IMR-90 (cell line): Measurements from ENCODE around the gene TENM3. TPM values are rescaled to one million over a fixed set of nuclear protein-coding genes. Genes with fewer than 3 reads are reported as not detected.

Experiments
- ATAC-seq: fragments of 200-7000 bp; cut with Tn5 transposase; 2 replicates; pipeline ENCODE4 v1.9.1; 2020; ENCODE audit warnings: low read depth, mild to moderate bottlenecking, moderate library complexity
- BruUV-seq: library from RNA; stranded (reverse); fragments of 400-500 nt; replicated peaks from 2 replicates; lab custom pipeline; 2021; lab: Mats Ljungman, UMichigan
- CTCF ChIA-PET: fragments of 300-600 bp; formaldehyde crosslinking; extraction: SDS; loops from one replicate; lab custom pipeline; 2021; ENCODE audit warnings: antibody characterized with exemption; lab: Yijun Ruan, JAX
- POLR2A ChIA-PET: fragments of 300-600 bp; sonication (Branson Sonifier 250); formaldehyde crosslinking; loops from one replicate; lab custom pipeline; 2022; ENCODE audit warnings: antibody characterized with exemption; ENCODE audit not compliant: unreplicated experiment; lab: Charles Lee
- DNase-seq: peaks from one replicate; pipeline ENCODE4 v3.0.0; 2013
- H2AFZ ChIP-seq: replicated peaks from 2 replicates; pipeline ENCODE3; 2013; ENCODE audit warnings: low read length, mild to moderate bottlenecking; ENCODE audit not compliant: poor library complexity
- H2AK5ac ChIP-seq: 2 replicates; pipeline ENCODE4 v1.6.1; 2013; ENCODE audit warnings: low read depth, low read length, inconsistent platforms
- H2AK9ac ChIP-seq: replicated peaks from 2 replicates; pipeline ENCODE3; 2013; ENCODE audit warnings: mild to moderate bottlenecking, low read depth, low read length, moderate library complexity; ENCODE audit not compliant: poor library complexity
- H2BK120ac ChIP-seq: 2 replicates; pipeline ENCODE4 v1.6.1; 2013; ENCODE audit warnings: low read depth, low read length, inconsistent platforms
- H2BK15ac ChIP-seq: 3 replicates; pipeline ENCODE4 v1.6.1; 2013; ENCODE audit warnings: low read depth, low read length, inconsistent platforms
- H2BK20ac ChIP-seq: 2 replicates; pipeline ENCODE4 v1.6.1; 2013; ENCODE audit warnings: low read depth, mild to moderate bottlenecking, inconsistent platforms, low read length, moderate library complexity
- H2BK5ac ChIP-seq: 2 replicates; pipeline ENCODE4 v1.6.1; 2013; ENCODE audit warnings: mild to moderate bottlenecking, low read depth, low read length, inconsistent platforms; ENCODE audit not compliant: poor library complexity, severe bottlenecking
- H3K14ac ChIP-seq: replicated peaks from 2 replicates; pipeline ENCODE4 v1.6.1; 2013; ENCODE audit warnings: low read depth, low read length, inconsistent platforms
- H3K18ac ChIP-seq: 2 replicates; pipeline ENCODE4 v1.6.1; 2013; ENCODE audit warnings: low read depth, low read length, control low read depth
- H3K23ac ChIP-seq: 2 replicates; pipeline ENCODE4 v1.6.1; 2013; ENCODE audit warnings: low read depth, low read length, inconsistent platforms
- H3K27ac ChIP-seq: 2 replicates; pipeline ENCODE4 v1.5.1; 2013; ENCODE audit warnings: mild to moderate bottlenecking, control low read depth, low read length; ENCODE audit not compliant: insufficient read depth
- H3K27me3 ChIP-seq: 2 replicates; pipeline ENCODE4 v1.6.1; 2013; ENCODE audit warnings: low read length; ENCODE audit not compliant: control insufficient read depth, insufficient read depth
- H3K36me3 ChIP-seq: 2 replicates; pipeline ENCODE4 v1.6.1; 2013; ENCODE audit warnings: low read length, mixed read lengths; ENCODE audit not compliant: control insufficient read depth, insufficient read depth
- H3K4ac ChIP-seq: 2 replicates; pipeline ENCODE4 v1.6.1; 2013; ENCODE audit warnings: low read depth, low read length, inconsistent platforms
- H3K4me1 ChIP-seq: 2 replicates; pipeline ENCODE4 v1.6.1; 2013; ENCODE audit warnings: low read length, mixed read lengths; ENCODE audit not compliant: control insufficient read depth, insufficient read depth
- H3K4me2 ChIP-seq: 2 replicates; pipeline ENCODE4 v1.6.1; 2013; ENCODE audit warnings: low read depth, mild to moderate bottlenecking, control low read depth, low read length, moderate library complexity
- H3K4me3 ChIP-seq: 2 replicates; pipeline ENCODE4 v1.5.1; 2013; ENCODE audit warnings: low read depth, mild to moderate bottlenecking, control low read depth, low read length, moderate library complexity; ENCODE audit not compliant: insufficient read depth
- H3K56ac ChIP-seq: 2 replicates; pipeline ENCODE4 v1.6.1; 2013; ENCODE audit warnings: low read length, inconsistent platforms; ENCODE audit not compliant: insufficient read depth; ENCODE audit errors: extremely low read depth
- H3K79me1 ChIP-seq, 2 experiments: 2 replicates each; pipeline ENCODE4 v1.6.1; 2013; ENCODE audit warnings: low read length in 2 of 2, inconsistent platforms in 1 of 2, low read depth in 1 of 2
- H3K9ac ChIP-seq: 2 replicates; pipeline ENCODE4 v1.6.1; 2013; ENCODE audit warnings: low read depth, low read length, control low read depth
- H3K9me1 ChIP-seq: 2 replicates; pipeline ENCODE4 v1.6.1; 2013; ENCODE audit warnings: low read length, inconsistent platforms; ENCODE audit not compliant: insufficient read depth
- H3K9me3 ChIP-seq: 2 replicates; pipeline ENCODE4 v1.6.1; 2013; ENCODE audit warnings: low read length; ENCODE audit not compliant: control insufficient read depth, insufficient read depth
- H4K20me1 ChIP-seq: 2 replicates; pipeline ENCODE4 v1.6.1; 2013; ENCODE audit warnings: low read length, inconsistent platforms; ENCODE audit not compliant: insufficient read depth
- H4K5ac ChIP-seq: 2 replicates; pipeline ENCODE4 v1.6.1; 2013; ENCODE audit warnings: mild to moderate bottlenecking, low read depth, low read length, control low read depth
- H4K8ac ChIP-seq, 2 experiments: 2 replicates each; pipeline ENCODE4 v1.6.1; 2013; ENCODE audit warnings: low read depth in 2 of 2, low read length in 2 of 2, control low read depth in 1 of 2, inconsistent platforms in 1 of 2
- H4K91ac ChIP-seq: 2 replicates; pipeline ENCODE4 v1.6.1; 2013; ENCODE audit warnings: low read depth, low read length, inconsistent platforms; ENCODE audit not compliant: insufficient read depth
- CHD1 ChIP-seq: IDR thresholded peaks from 2 replicates; pipeline ENCODE4 v1.6.1; 2012; ENCODE audit warnings: low read depth, low read length, improper control_type of control experiment
- ELK1 ChIP-seq: fragments of 150-350 bp; IDR thresholded peaks from 2 replicates; pipeline ENCODE4 v1.6.1; 2016; ENCODE audit warnings: low read depth, mild to moderate bottlenecking, low read length, moderate library complexity, borderline replicate concordance
- MXI1 ChIP-seq: IDR thresholded peaks from 2 replicates; pipeline ENCODE4 v1.6.1; 2012; ENCODE audit warnings: low read depth, mild to moderate bottlenecking, low read length, moderate library complexity, borderline replicate concordance
- POLR2A ChIP-seq: IDR thresholded peaks from 2 replicates; pipeline ENCODE4 v1.6.1; 2012; ENCODE audit warnings: mild to moderate bottlenecking, low read depth, low read length
- RAD21 ChIP-seq: IDR thresholded peaks from 2 replicates; pipeline ENCODE4 v1.6.1; 2012; ENCODE audit warnings: low read length, improper control_type of control experiment
- RCOR1 ChIP-seq: IDR thresholded peaks from 2 replicates; pipeline ENCODE4 v1.6.1; 2012; ENCODE audit warnings: mild to moderate bottlenecking, low read length, improper control_type of control experiment; ENCODE audit not compliant: insufficient replicate concordance
- RFX5 ChIP-seq: IDR thresholded peaks from 2 replicates; pipeline ENCODE4 v1.8.0; 2012; ENCODE audit warnings: low read depth, mild to moderate bottlenecking, low read length, moderate library complexity
- SMC3 ChIP-seq: fragments of 150-350 bp; IDR thresholded peaks from 2 replicates; pipeline ENCODE4 v1.6.1; 2016; ENCODE audit warnings: low read depth, mild to moderate bottlenecking, antibody characterized with exemption, low read length, moderate library complexity
- USF2 ChIP-seq: fragments of 150-350 bp; IDR thresholded peaks from 2 replicates; pipeline ENCODE4 v1.6.1; 2017; ENCODE audit warnings: mild to moderate bottlenecking, antibody characterized with exemption, low read length, low read depth
- WGBS, 2 experiments: methylation state at CpG; one replicate each; pipeline versions ENCODE4 v1.1.5 to v1.1.7; 2013; ENCODE audit warnings: missing lambda C conversion rate in 2 of 2; ENCODE audit not compliant: insufficient read length in 1 of 2; ENCODE audit errors: extremely low coverage in 2 of 2; 5-methylcytosine and 5-hydroxymethylcytosine counted together
- dilution Hi-C: fragments of 300-500 bp; cut with HindIII; formaldehyde crosslinking; loops from one replicate; pipeline ENCODE4 v1.14.3; 2018; ENCODE audit warnings: low sequenced_read_pairs; ENCODE audit not compliant: unreplicated experiment
- in situ Hi-C: fragments of 300-500 bp; cut with MboI; formaldehyde crosslinking; loops from 3 replicates; pipeline ENCODE4 v1.14.3; 2019; ENCODE audit warnings: low sequenced_read_pairs, inconsistent platforms, mixed read lengths
- intact Hi-C: fragments of 100-400 bp; cut with micrococcal nuclease; formaldehyde crosslinking; loops from 2 replicates; pipeline ENCODE4 v1.10.0; 2022
- polyA plus RNA-seq, 3 experiments: library from polyadenylated mRNA; depleted of rRNA; stranded (reverse); fragments of >200 nt; gene quantifications; 2 replicates each; pipeline ENCODE4 v1.2.3, GENCODE V29; 2012; ENCODE audit warnings: low replicate concordance in 1 of 3
- total RNA-seq: library from RNA; depleted of rRNA; stranded (reverse); fragments of >200 nt; gene quantifications from 2 replicates; pipeline ENCODE4 v1.2.3, GENCODE V29; 2012

The TENM3 gene
- total and polyA plus RNA-seq, 2 of the 4 experiments (the other 2 are of a cell fraction): 29.9 to 173 TPM

- no peak for TF ChIP-seq USF2
These were observed 206.2 kb downstream of the TENM3 start (continued) for GRCh38 chr4:182449186-182449929.

GRCh38 chr4:182449930-182450439 is 206.8 kb downstream of the TENM3 start:
- Histone ChIP-seq H4K8ac (no peak overlapping the region), H2AK5ac (no peak overlapping the region), H3K14ac (peak overlapping the region; percentile 35; the same call in 1 of the 2 replicates), H3K23ac (peak overlapping the region; percentile 68; the same call in 1 of the 2 replicates), H3K27ac (no peak overlapping the region), H2BK20ac (0 out of 2 replicates have a peak overlapping the region, but pooled peaks have one; percentile 6), H2BK5ac (peak overlapping the region; percentile 16), H3K4me3 (peak overlapping the region; percentile 62), H3K9me1 (no peaks in the 10 kb centered on the region), H2AK9ac (no peak overlapping the region), H3K4ac (no peak overlapping the region), H3K9ac (peak overlapping the region; percentile 71; the same call in 1 of the 2 replicates), H3K4me2 (peak overlapping the region; percentile 63), H4K20me1 (no peaks in the 10 kb centered on the region), H4K5ac (no peak overlapping the region), H4K91ac (no peak overlapping the region), H2BK15ac (no peak overlapping the region), H3K27me3 (no peaks in the 10 kb centered on the region), H3K79me1 (peaks cover 8 to 13% of the 10 kb centered on the region in 2 experiments; a peak in 3 of 4 replicates), H3K9me3 (no peaks in the 10 kb centered on the region), H2AFZ (no peak overlapping the region), H3K56ac (peak overlapping the region; percentile 43; the same call in 1 of the 2 replicates), H3K36me3 (no peaks in the 10 kb centered on the region), H2BK120ac (no peak overlapping the region), H3K18ac (peak overlapping the region; percentile 43; the same call in 1 of the 2 replicates), H3K4me1 (no peaks in the 10 kb centered on the region)
- intact Hi-C loops: loop anchor here (1.0 to 10.0 kb wide), 8 partner anchors 213 to 1308 kb away; no protein-coding TSS in a partner anchor
- TF ChIP-seq ELK1 (no peak), SMC3 (no peak), RCOR1 (no peak), CHD1 (no peak), USF2 (no peak), RAD21 (no peak), MXI1 (no peak), POLR2A (no peak), RFX5 (no peak)
- ATAC-seq (no peak), DNase-seq (no peak)
- no CpG with 5 or more reads among the region's 4 CpGs for WGBS, 2 experiments
- in situ Hi-C loops: loop anchor here (25.0 kb wide), 1 partner anchor 812 kb away; no protein-coding TSS in a partner anchor
- CTCF ChIA-PET: interaction anchor here (0.8 kb wide), 1 partner anchor 907 kb away, joined by 4 read pairs; no protein-coding TSS in a partner anchor
- BruUV-seq: TSS peak; percentile 27
- POLR2A ChIA-PET: no interaction called here
- dilution Hi-C loops: no loop called here
